Liver (tissue), 9 donors: ENCODE measurements around the gene PCID2. TPM values are rescaled to one million over a fixed set of nuclear protein-coding genes. Genes with fewer than 3 reads are reported as not detected.

ENCODE experiments used
- DNase-seq: peaks from one replicate; pipeline ENCODE4 v3.0.0-alpha.2; 2017; ENCODE audit warnings: low spot score
- H3K27ac ChIP-seq, 2 donors: one replicate each; pipeline ENCODE4 v1.7.0; 2013; ENCODE audit warnings: inconsistent platforms in 2 of 2, low read length in 2 of 2, control low read depth in 1 of 2, low read depth in 1 of 2, mild to moderate bottlenecking in 1 of 2
- H3K27me3 ChIP-seq, 4 donors: one replicate each; pipeline versions ENCODE4 v1.6.1 to v1.7.0; 2013; ENCODE audit warnings: low read length in 3 of 4, inconsistent platforms in 1 of 4, mild to moderate bottlenecking in 1 of 4, moderate library complexity in 1 of 4; ENCODE audit not compliant: control insufficient read depth in 4 of 4, insufficient read depth in 4 of 4
- H3K36me3 ChIP-seq, 4 donors: one replicate each; pipeline versions ENCODE4 v1.6.1 to v1.7.0; 2013; ENCODE audit warnings: low read length in 3 of 4, mild to moderate bottlenecking in 3 of 4, low read depth in 1 of 4, moderate library complexity in 1 of 4; ENCODE audit not compliant: control insufficient read depth in 4 of 4, insufficient read depth in 3 of 4
- H3K4me1 ChIP-seq, 4 donors: one replicate each; pipeline versions ENCODE4 v1.6.1 to v1.7.0; 2013; ENCODE audit warnings: low read length in 3 of 4, mild to moderate bottlenecking in 3 of 4, moderate library complexity in 1 of 4; ENCODE audit not compliant: control insufficient read depth in 4 of 4, insufficient read depth in 4 of 4
- H3K4me3 ChIP-seq, 3 donors: one replicate each; pipeline versions ENCODE4 v1.6.1 to v1.7.0; 2013; ENCODE audit warnings: low read length in 3 of 3, control low read depth in 1 of 3, low read depth in 1 of 3, mild to moderate bottlenecking in 1 of 3
- H3K9ac ChIP-seq, 2 donors: one replicate each; pipeline ENCODE4 v1.7.0; 2013; ENCODE audit warnings: low read length in 2 of 2, mild to moderate bottlenecking in 2 of 2, moderate library complexity in 2 of 2, control low read depth in 1 of 2, low read depth in 1 of 2
- H3K9me3 ChIP-seq, 4 donors: one replicate each; pipeline versions ENCODE4 v1.6.1 to v1.7.0; 2013; ENCODE audit warnings: low read length in 3 of 4; ENCODE audit not compliant: control insufficient read depth in 4 of 4
- EGR1 ChIP-seq, 2 donors: IDR thresholded peaks; 2 replicates each; pipeline ENCODE4 v1.6.1; 2016 to 2018; ENCODE audit warnings: antibody characterized with exemption in 2 of 2, low read depth in 2 of 2
- FOXA2 ChIP-seq: IDR thresholded peaks from 2 replicates; pipeline ENCODE4 v1.6.1; 2016; ENCODE audit warnings: antibody characterized with exemption
- HNF4A ChIP-seq, 2 donors: conservative IDR thresholded peaks; 2 replicates each; pipeline ENCODE4 v1.6.1; 2016; ENCODE audit warnings: antibody characterized with exemption in 2 of 2, mild to moderate bottlenecking in 2 of 2
- NR2F2 ChIP-seq: IDR thresholded peaks from 2 replicates; pipeline ENCODE4 v1.6.1; 2016; ENCODE audit warnings: antibody characterized with exemption
- RAD21 ChIP-seq, 2 donors: IDR thresholded peaks; 2 replicates each; pipeline ENCODE4 v1.6.1; 2016; ENCODE audit warnings: antibody characterized with exemption in 2 of 2, mild to moderate bottlenecking in 2 of 2
- RXRA ChIP-seq, 2 donors: IDR thresholded peaks; 2 replicates each; pipeline ENCODE4 v1.6.1; 2017 to 2018; ENCODE audit warnings: antibody characterized with exemption in 2 of 2, mild to moderate bottlenecking in 1 of 2
- SP1 ChIP-seq: IDR thresholded peaks from 2 replicates; pipeline ENCODE4 v1.6.1; 2018; ENCODE audit warnings: antibody characterized with exemption, mild to moderate bottlenecking
- TAF1 ChIP-seq: conservative IDR thresholded peaks from 2 replicates; pipeline ENCODE4 v1.6.1; 2016; ENCODE audit warnings: antibody characterized with exemption, mild to moderate bottlenecking
- YY1 ChIP-seq: IDR thresholded peaks from 2 replicates; pipeline ENCODE4 v1.6.1; 2016; ENCODE audit warnings: antibody characterized with exemption, mild to moderate bottlenecking
- WGBS: extraction: QIAGEN DNeasy Blood & Tissue Kit; methylation state at CpG from one replicate; pipeline ENCODE4 v1.1.7; 2013; 5-methylcytosine and 5-hydroxymethylcytosine counted together
- polyA plus RNA-seq, 2 donors: library from polyadenylated mRNA; stranded (reverse) in 1 of 2; unstranded in 1 of 2; fragments of 200-250 nt in 1 of 2; fragments of >200 nt in 1 of 2; fragmentation: Nextera tagmentation in 1 of 2; extraction: Ambion mirVana in 1 of 2; gene quantifications; one replicate each; pipeline versions ENCODE4 v1.2.1 to v1.2.3, GENCODE V29; 2013 to 2015
- total RNA-seq, 2 donors: library from RNA; depleted of rRNA; stranded (reverse); fragments of >200 nt; gene quantifications; one replicate each; pipeline ENCODE4 v1.2.3, GENCODE V29; 2014
- TF ChIP-seq, protein P1 (sequence below): IDR thresholded peaks from 2 replicates; pipeline ENCODE4 v1.6.1; 2016; ENCODE audit warnings: antibody characterized with exemption, mild to moderate bottlenecking
- donor health status: healthy.
- donor health status: healthy.
- donor health status: healthy.
- donor health status: healthy.
- donor health status: healthy.

PCID2 gene
- total and polyA plus RNA-seq, 4 donors: 13.8 to 39.1 (median 22.7) TPM

DNA sequence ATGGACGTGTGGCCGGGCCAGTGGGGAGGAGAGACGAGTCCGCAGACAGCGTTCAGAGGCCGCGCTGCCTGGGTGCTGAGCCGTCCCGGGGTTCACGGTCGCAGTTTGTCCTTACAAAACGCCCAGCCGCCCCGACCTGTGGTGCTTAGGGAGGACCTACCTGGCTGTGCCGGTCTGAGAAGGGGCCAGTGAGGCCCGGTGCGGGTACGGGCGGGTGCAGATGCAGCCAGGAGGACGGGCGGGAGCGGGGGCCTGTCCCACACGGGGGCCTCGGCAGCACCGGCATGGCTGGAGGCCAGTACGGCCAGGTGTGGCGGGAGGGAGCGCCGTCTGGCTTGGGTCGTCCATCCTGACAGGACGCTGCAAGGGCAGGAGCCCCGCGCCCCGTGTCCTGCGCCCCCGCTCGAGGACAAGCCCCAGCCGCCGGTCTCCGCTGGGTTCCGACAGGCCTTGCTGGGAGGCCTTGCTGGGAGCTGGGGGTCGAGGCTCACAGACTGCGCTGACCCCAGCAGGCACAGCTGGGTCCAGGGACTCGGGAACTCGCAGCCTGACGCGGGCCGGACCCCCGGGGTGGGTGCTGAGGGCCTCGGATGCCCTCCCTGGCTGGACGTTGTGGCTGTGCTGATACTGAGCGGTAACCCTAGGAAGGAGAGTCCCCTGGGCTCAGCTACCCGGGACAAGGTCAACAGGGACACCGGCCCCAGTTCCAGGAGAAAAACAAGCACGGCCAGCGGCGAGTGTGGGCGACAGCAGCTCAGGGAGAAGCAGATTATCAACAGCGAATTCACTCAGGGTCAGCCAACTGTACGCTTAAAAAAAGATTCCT, 55.3 kb downstream of the PCID2 start:
- H3K9me3 ChIP-seq: no peaks in the 10 kb centered on the region
- peaks cover 10 to 57% (median 34%) of the 10 kb centered on the region in 4 donors for H3K4me1 ChIP-seq
- peak overlapping the region; percentile 81 to 93 for H3K27ac ChIP-seq
- no peaks in the 10 kb centered on the region for H3K36me3 ChIP-seq
- H3K9ac ChIP-seq: peak overlapping the region; percentile 52 to 98
- no peaks in the 10 kb centered on the region for H3K27me3 ChIP-seq
- peak overlapping the region; percentile 49 to 62 (median 56) for H3K4me3 ChIP-seq
- DNase-seq: peak; percentile 59
- TF ChIP-seq RXRA (IDR thresholded peaks at IDR 0.05) (peak in 1 of 2 donors; percentile 22), FOXA2 (no peak), SP1 (no peak), RAD21 (IDR thresholded peaks at IDR 0.05) (no peak), EGR1 (IDR thresholded peaks at IDR 0.05; ENCODE audit: low read depth in 2 of 2) (no peak)
- 9% methylated on average over 60 of the region's 60 CpGs for WGBS

DNA sequence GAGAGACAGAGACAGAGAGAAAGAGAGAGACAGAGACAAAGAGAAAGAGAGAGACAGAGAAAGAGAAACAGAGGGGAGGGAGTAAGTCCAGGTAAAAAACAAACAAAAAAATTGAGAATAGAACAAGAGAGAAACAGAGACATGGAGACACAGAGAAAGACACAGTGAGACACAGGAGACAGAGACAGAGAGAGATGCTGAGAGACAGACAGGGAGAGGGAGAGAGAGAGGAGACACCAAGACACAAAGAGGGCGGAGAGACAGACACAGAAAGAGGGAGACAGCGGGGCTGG, 55.8 kb downstream of the PCID2 start:
- H3K27ac ChIP-seq: peak overlapping the region; percentile 81 to 93
- TF ChIP-seq TAF1 (peak; percentile 85), YY1 (peak; percentile 92), RAD21 (IDR thresholded peaks at IDR 0.05) (no peak), HNF4A (conservative IDR thresholded peaks at IDR 0.05) (no peak), NR2F2 (no peak)
- TF ChIP-seq, protein P1, sequence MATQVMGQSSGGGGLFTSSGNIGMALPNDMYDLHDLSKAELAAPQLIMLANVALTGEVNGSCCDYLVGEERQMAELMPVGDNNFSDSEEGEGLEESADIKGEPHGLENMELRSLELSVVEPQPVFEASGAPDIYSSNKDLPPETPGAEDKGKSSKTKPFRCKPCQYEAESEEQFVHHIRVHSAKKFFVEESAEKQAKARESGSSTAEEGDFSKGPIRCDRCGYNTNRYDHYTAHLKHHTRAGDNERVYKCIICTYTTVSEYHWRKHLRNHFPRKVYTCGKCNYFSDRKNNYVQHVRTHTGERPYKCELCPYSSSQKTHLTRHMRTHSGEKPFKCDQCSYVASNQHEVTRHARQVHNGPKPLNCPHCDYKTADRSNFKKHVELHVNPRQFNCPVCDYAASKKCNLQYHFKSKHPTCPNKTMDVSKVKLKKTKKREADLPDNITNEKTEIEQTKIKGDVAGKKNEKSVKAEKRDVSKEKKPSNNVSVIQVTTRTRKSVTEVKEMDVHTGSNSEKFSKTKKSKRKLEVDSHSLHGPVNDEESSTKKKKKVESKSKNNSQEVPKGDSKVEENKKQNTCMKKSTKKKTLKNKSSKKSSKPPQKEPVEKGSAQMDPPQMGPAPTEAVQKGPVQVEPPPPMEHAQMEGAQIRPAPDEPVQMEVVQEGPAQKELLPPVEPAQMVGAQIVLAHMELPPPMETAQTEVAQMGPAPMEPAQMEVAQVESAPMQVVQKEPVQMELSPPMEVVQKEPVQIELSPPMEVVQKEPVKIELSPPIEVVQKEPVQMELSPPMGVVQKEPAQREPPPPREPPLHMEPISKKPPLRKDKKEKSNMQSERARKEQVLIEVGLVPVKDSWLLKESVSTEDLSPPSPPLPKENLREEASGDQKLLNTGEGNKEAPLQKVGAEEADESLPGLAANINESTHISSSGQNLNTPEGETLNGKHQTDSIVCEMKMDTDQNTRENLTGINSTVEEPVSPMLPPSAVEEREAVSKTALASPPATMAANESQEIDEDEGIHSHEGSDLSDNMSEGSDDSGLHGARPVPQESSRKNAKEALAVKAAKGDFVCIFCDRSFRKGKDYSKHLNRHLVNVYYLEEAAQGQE: peak; percentile 33
- no peaks in the 10 kb centered on the region for H3K27me3 ChIP-seq
- peak overlapping the region; percentile 52 to 98 for H3K9ac ChIP-seq
- 14% methylated on average over 2 of the region's 2 CpGs for WGBS
- no peak for DNase-seq
- H3K36me3 ChIP-seq: no peaks in the 10 kb centered on the region
- H3K9me3 ChIP-seq: no peaks in the 10 kb centered on the region
- peaks cover 10 to 52% (median 32%) of the 10 kb centered on the region in 4 donors for H3K4me1 ChIP-seq
- peak overlapping the region; percentile 49 to 62 (median 56) for H3K4me3 ChIP-seq

DNA sequence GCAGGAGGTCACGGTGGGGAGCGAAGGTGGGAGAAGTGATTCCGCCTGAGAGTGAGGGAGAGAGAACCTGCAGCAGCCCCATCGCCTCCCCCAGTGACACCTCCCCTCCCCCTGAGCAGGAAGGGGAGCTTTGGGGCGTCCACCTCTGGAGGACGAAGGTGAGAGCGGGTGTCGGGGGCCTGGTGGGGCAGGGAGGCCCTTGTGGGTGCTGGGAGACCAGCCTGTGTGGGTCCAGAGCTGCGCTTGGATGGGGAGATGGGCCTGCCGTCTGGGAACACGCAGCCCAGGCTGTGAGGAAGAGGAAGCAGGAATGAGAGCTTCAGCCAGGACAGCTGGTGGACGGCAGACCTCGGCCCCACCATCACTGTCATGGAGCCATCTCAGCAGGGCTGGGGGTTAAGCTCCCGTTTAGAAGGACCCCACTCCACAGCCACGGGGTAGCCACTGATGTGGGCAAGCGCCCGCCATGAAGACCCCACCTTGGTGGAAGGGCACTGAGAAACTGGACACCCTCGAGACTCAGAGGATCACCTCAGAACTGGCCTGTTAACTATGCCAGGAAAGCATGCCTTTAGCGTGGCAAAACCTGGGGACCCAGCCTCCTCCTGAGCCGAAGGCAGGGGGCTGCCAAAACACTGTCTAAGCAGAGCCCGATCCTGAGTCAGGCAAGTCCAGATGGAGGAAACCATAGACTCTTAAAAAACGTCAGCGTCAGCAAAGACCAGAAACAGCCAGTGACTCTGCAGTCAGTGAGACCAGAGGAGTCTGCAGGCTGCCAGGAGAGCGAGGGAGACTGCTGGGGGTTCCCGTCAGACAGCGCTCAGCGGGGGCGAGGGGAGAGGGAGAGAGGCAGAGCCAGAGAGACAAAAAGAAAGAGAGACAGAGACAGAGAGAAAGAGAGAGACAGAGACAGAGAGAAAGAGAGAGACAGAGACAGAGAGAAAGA, 56.5 kb downstream of the PCID2 start:
- WGBS: 45% methylated on average over 28 of the region's 28 CpGs
- Histone ChIP-seq H3K27ac (peak overlapping the region; percentile 81 to 93), H3K4me3 (peak overlapping the region; percentile 49 to 62 (median 56)), H3K9ac (peak overlapping the region; percentile 52 to 98), H3K36me3 (peaks cover 0 to under 1% (median 0%) of the 10 kb centered on the region in 4 donors), H3K27me3 (no peaks in the 10 kb centered on the region), H3K4me1 (peaks cover 9 to 45% (median 27%) of the 10 kb centered on the region in 4 donors), H3K9me3 (no peaks in the 10 kb centered on the region)
- TF ChIP-seq HNF4A (conservative IDR thresholded peaks at IDR 0.05) (no peak), TAF1 (peak; percentile 2)
- DNase-seq: no peak
